Chondrocyte (in vitro differentiated cells): ENCODE data around the gene PPP1R9A. TPM values are rescaled to one million over a fixed set of nuclear protein-coding genes. Genes with fewer than 3 reads are reported as not detected.

Source experiments
- DNase-seq: peaks from one replicate; pipeline ENCODE4 v3.0.0; 2021; ENCODE audit warnings: mixed read lengths, low spot score
- H3K27ac Mint-ChIP-seq: one replicate; pipeline ENCODE4 v1.8.0; 2021; ENCODE audit warnings: mild to moderate bottlenecking, moderate library complexity, mixed read lengths; ENCODE audit not compliant: unreplicated experiment
- H3K27me3 Mint-ChIP-seq: 2 replicates; pipeline ENCODE4 v1.8.0; 2021; ENCODE audit warnings: low read depth, mixed read lengths
- H3K36me3 Mint-ChIP-seq: 2 replicates; pipeline ENCODE4 v1.8.0; 2021; ENCODE audit warnings: low read depth, mixed read lengths
- H3K4me1 Mint-ChIP-seq: 2 replicates; pipeline ENCODE4 v1.8.0; 2021; ENCODE audit warnings: low read depth, mild to moderate bottlenecking, mixed read lengths
- H3K4me3 Mint-ChIP-seq: one replicate; pipeline ENCODE4 v1.8.0; 2021; ENCODE audit warnings: mild to moderate bottlenecking, moderate library complexity, mixed read lengths; ENCODE audit not compliant: unreplicated experiment
- H3K9me3 Mint-ChIP-seq: 2 replicates; pipeline ENCODE4 v1.8.0; 2021; ENCODE audit warnings: low read depth, mixed read lengths
- total RNA-seq: library from RNA; stranded (reverse); gene quantifications from 3 replicates; pipeline ENCODE4 v1.2.1, GENCODE V29; 2021
- TF ChIP-seq, protein P1 (sequence below): fragments of 200-600 bp; sonication (generic); IDR thresholded peaks from 2 replicates; pipeline ENCODE4 v1.5.0; 2021; ENCODE audit warnings: antibody characterized with exemption, mild to moderate bottlenecking, moderate library complexity

PPP1R9A gene
- total RNA-seq, 1 donor from 2014 or later, result 4.1 TPM

DNA sequence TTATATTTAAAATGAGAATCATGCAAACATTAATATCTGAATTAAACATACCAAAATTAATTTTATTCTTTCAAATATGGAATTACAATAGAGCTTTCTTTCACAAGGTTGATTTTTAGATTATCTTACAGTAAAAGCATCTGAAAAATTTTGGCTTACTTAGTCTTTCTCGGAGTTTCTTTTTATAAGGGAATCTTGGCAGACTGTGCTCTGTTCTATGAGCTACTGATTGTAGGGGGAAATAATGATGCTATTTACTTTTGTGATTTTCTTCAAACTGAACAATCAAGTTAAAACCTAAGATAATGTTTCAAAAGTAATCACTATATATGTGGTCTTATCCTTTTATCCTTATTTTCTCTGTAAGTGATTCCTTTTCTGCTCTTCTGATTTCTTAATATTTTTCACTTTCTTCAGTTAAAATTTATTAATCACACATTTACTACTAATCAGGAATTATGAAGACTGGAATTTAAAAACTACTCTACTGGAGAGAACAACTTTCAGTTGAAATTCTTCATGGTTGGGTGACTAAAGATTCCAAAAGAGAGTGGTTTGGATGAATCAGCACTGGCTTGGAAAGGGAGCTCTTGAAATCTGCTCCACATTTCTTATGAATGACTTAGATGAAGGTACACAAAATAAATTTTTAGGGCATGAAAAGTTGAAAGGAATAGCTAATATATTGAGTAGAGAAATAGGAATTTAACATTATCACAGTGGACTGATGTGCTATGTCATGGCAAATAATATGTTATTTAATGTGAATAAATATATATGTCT is 103.9 kb downstream of the PPP1R9A start:
- TF ChIP-seq, protein P1, sequence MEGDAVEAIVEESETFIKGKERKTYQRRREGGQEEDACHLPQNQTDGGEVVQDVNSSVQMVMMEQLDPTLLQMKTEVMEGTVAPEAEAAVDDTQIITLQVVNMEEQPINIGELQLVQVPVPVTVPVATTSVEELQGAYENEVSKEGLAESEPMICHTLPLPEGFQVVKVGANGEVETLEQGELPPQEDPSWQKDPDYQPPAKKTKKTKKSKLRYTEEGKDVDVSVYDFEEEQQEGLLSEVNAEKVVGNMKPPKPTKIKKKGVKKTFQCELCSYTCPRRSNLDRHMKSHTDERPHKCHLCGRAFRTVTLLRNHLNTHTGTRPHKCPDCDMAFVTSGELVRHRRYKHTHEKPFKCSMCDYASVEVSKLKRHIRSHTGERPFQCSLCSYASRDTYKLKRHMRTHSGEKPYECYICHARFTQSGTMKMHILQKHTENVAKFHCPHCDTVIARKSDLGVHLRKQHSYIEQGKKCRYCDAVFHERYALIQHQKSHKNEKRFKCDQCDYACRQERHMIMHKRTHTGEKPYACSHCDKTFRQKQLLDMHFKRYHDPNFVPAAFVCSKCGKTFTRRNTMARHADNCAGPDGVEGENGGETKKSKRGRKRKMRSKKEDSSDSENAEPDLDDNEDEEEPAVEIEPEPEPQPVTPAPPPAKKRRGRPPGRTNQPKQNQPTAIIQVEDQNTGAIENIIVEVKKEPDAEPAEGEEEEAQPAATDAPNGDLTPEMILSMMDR, result no peak
- no peaks in the 10 kb centered on the region for H3K36me3 Mint-ChIP-seq
- DNase-seq, result no peak
- no peaks in the 10 kb centered on the region for H3K9me3 Mint-ChIP-seq
- no peak overlapping the region for H3K4me3 Mint-ChIP-seq
- peak overlapping the region; percentile 88 for H3K27ac Mint-ChIP-seq
- H3K27me3 Mint-ChIP-seq, result no peaks in the 10 kb centered on the region
- H3K4me1 Mint-ChIP-seq, result peaks cover 16% of the 10 kb centered on the region

DNA sequence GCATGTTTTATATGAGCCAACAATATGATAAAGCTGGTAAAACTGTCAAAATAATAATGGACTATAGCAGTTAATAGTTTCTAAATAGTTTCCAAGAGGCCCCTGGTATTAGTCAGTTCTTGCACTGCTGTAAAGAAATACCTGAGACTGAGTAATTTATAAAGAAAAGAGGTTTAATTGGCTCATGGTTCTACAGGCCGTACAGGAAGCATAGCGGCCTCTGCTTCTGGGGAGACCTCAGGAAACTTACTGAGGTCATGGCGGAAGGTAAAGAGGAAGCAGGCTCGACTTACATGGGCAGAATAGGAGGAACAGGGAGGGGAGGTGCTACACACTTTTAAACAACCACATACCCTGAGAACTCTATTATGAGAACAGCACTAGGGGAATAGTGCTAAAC is 104.6 kb downstream of the PPP1R9A start:
- no peaks in the 10 kb centered on the region for H3K27me3 Mint-ChIP-seq
- no peaks in the 10 kb centered on the region for H3K36me3 Mint-ChIP-seq
- no peak overlapping the region for H3K4me3 Mint-ChIP-seq
- no peak for DNase-seq
- H3K4me1 Mint-ChIP-seq, result peaks cover 16% of the 10 kb centered on the region
- TF ChIP-seq, protein P1, result no peak
- H3K27ac Mint-ChIP-seq, result peak overlapping the region; percentile 68
- no peaks in the 10 kb centered on the region for H3K9me3 Mint-ChIP-seq

DNA sequence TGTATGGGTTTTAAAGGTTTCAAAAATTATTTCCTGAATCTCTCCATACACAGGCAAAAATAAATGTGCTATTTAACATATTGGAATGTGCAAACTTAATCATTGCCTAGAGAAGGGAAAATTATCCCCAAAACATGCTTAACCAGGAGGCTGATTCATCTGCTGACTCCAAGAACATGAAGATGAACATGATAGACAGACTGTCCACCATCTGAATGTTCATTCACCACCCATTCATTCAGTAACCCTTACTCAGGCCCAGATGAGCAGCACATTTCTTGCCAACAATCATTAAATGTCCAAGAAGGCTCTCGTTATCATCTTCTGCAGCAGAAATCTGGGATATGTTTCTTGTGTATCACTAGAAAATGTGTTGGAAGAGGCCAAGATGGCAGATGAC is 110.6 kb downstream of the PPP1R9A start:
- peaks cover 4% of the 10 kb centered on the region for H3K36me3 Mint-ChIP-seq
- no peak overlapping the region for H3K4me3 Mint-ChIP-seq
- H3K27ac Mint-ChIP-seq, result no peak overlapping the region
- no peaks in the 10 kb centered on the region for H3K27me3 Mint-ChIP-seq
- DNase-seq, result no peak
- no peaks in the 10 kb centered on the region for H3K4me1 Mint-ChIP-seq
- H3K9me3 Mint-ChIP-seq, result peaks cover 11% of the 10 kb centered on the region
- TF ChIP-seq, protein P1, result no peak

DNA sequence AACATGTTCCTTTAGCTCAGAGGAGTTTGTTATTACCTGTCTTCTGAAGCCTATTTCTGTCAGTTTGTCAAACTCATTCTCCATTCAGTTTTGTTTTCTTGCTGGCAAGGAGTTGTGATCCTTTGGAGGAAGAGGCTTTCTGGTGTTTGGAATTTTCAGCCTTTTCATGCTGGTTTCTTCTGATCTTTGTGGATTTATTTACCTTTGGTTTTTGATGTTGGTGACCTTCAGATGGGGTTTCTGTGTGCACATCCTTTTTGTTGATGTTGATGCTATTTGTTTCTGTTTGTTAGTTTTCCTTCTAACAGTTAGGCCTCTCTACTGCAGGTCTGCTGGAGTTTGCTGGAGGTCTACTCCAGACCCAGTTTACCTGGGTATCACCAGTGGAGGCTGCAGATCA is 118.6 kb downstream of the PPP1R9A start:
- no peaks in the 10 kb centered on the region for H3K4me1 Mint-ChIP-seq
- H3K9me3 Mint-ChIP-seq, result peaks cover 38% of the 10 kb centered on the region
- no peak for DNase-seq
- TF ChIP-seq, protein P1, result no peak
- H3K27me3 Mint-ChIP-seq, result no peaks in the 10 kb centered on the region
- H3K36me3 Mint-ChIP-seq, result peaks cover 17% of the 10 kb centered on the region
- no peak overlapping the region for H3K27ac Mint-ChIP-seq
- H3K4me3 Mint-ChIP-seq, result no peak overlapping the region

DNA sequence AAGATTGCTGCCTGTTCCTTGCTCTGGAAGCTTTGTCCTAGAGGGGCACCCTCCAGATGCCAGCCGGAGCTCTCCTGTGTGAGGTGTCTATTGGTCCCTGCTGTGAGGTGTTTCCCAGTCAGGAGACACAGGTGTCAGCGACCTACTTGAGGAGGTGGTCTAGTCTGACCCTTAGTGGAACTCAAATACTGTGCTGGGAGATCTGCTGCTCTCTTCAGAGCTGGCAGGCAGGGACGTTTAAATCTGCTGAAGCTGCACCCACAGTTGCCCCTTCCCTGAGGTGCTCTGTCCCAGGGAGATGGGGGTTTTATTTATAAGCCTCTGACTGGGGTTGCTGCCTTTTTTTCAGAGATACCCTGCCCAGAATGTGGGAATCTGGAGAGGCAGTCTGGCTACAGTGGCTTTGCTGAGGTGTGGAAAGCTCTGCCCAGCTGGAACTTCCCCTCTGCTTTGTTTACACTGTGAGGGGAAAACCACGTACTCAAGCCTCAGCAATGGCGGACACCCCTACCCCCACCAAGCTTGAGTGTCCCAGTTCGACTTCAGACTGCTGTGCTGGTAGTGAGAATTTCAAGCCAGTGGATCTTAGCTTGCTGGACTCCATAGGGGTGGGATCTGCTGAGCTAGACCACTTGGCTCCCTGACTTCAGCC is 119.2 kb downstream of the PPP1R9A start:
- Mint-ChIP-seq H3K4me3 (no peak overlapping the region), H3K9me3 (peaks cover 35% of the 10 kb centered on the region), H3K36me3 (peaks cover 15% of the 10 kb centered on the region), H3K27me3 (no peaks in the 10 kb centered on the region), H3K4me1 (no peaks in the 10 kb centered on the region), H3K27ac (no peak overlapping the region)
- no peak for DNase-seq
- TF ChIP-seq, protein P1, result no peak
